Naive thymus-derived CD8-positive, alpha-beta T cell (primary cell): ENCODE data around the gene ACTBL2. TPM values are rescaled to one million over a fixed set of nuclear protein-coding genes. Genes with fewer than 3 reads are reported as not detected.

Experiments used
- ATAC-seq, 2 donors: fragments of 150-1000 bp; cut with Tn5 transposase in 1 of 2; sonication (Bioruptor Pico), chemical (Tn5 transposase) in 1 of 2; 1 replicate in 1 of 2; 2 replicates in 1 of 2; pipeline ENCODE4 v1.10.0; 2021; ENCODE audit warnings: mild to moderate bottlenecking in 2 of 2, moderate library complexity in 2 of 2
- POLR2A ChIA-PET: fragments of 350-600 bp; sonication (Branson Sonifier 250); formaldehyde crosslinking; loops from one replicate; lab custom pipeline; 2021; ENCODE audit warnings: antibody characterized with exemption; lab: Charles Lee
- DNase-seq, 10 donors: peaks; one replicate each; pipeline versions ENCODE4 v3.0.0 to v3.0.0-alpha.2; 2020 to 2022
- H3K27ac Mint-ChIP-seq, 10 donors: one replicate each; pipeline ENCODE4 v1.8.0; 2020 to 2022; ENCODE audit warnings: mild to moderate bottlenecking in 10 of 10, mixed read lengths in 10 of 10, moderate library complexity in 4 of 10, inconsistent platforms in 1 of 10
- H3K27me3 Mint-ChIP-seq, 5 donors: one replicate each; pipeline ENCODE4 v1.8.0; 2021 to 2022; ENCODE audit warnings: mixed read lengths in 5 of 5
- H3K36me3 Mint-ChIP-seq, 3 donors: one replicate each; pipeline ENCODE4 v1.8.0; 2020 to 2022; ENCODE audit warnings: mixed read lengths in 3 of 3, mild to moderate bottlenecking in 2 of 3, inconsistent platforms in 1 of 3
- H3K4me1 Mint-ChIP-seq, 4 donors: one replicate each; pipeline ENCODE4 v1.8.0; 2021 to 2022; ENCODE audit warnings: mixed read lengths in 4 of 4
- H3K4me3 Mint-ChIP-seq, 10 donors: one replicate each; pipeline ENCODE4 v1.8.0; 2020 to 2022; ENCODE audit warnings: mild to moderate bottlenecking in 10 of 10, mixed read lengths in 10 of 10, moderate library complexity in 6 of 10, inconsistent platforms in 1 of 10
- H3K9me3 Mint-ChIP-seq, 9 donors: one replicate each; pipeline ENCODE4 v1.8.0; 2020 to 2022; ENCODE audit warnings: mixed read lengths in 9 of 9, mild to moderate bottlenecking in 3 of 9, inconsistent platforms in 1 of 9, moderate library complexity in 1 of 9
- polyA plus RNA-seq, 3 donors: library from polyadenylated mRNA; unstranded; fragments of 300-500 nt; fragmentation: Illumina TruSeq; gene quantifications; one replicate each; pipeline ENCODE4 v1.2.3, GENCODE V29; 2021
- total RNA-seq, 8 experiments: library from RNA in 2 of 8; stranded (reverse) in 2 of 8; gene quantifications; one replicate each; pipeline ENCODE4 v1.2.3 and lab custom pipeline; 2021 to 2026

The ACTBL2 gene
- total and polyA plus RNA-seq, 5 experiments from 2014 or later, result not detected

GRCh38 chr5:57441557-57441956, 41.1 kb downstream of the ACTBL2 start:
- peaks cover 2 to 33% (median 7%) of the 10 kb centered on the region in 5 donors for H3K27me3 Mint-ChIP-seq
- H3K9me3 Mint-ChIP-seq, result no peaks in the 10 kb centered on the region
- ATAC-seq (no peak), DNase-seq (no peak)
- H3K4me1 Mint-ChIP-seq, result no peaks in the 10 kb centered on the region
- no peak overlapping the region for H3K4me3 Mint-ChIP-seq
- POLR2A ChIA-PET, result no interaction called here
- H3K36me3 Mint-ChIP-seq, result no peaks in the 10 kb centered on the region
- H3K27ac Mint-ChIP-seq, result no peak overlapping the region

- no peak overlapping the region for H3K27ac Mint-ChIP-seq
- no peaks in the 10 kb centered on the region for H3K4me1 Mint-ChIP-seq
- POLR2A ChIA-PET, result no interaction called here
- no peak for DNase-seq
- H3K36me3 Mint-ChIP-seq, result no peaks in the 10 kb centered on the region
- no peaks in the 10 kb centered on the region for H3K9me3 Mint-ChIP-seq
- no peak overlapping the region for H3K4me3 Mint-ChIP-seq
- no peak for ATAC-seq
- H3K27me3 Mint-ChIP-seq, result peaks cover 0 to 24% (median 4%) of the 10 kb centered on the region in 5 donors
Observed at GRCh38 chr5:57439601-57440000, 43.0 kb downstream of the ACTBL2 start.

GRCh38 chr5:57437976-57438805, 44.4 kb downstream of the ACTBL2 start:
- ATAC-seq (no peak), DNase-seq (no peak)
- Mint-ChIP-seq H3K27ac (no peak overlapping the region), H3K36me3 (no peaks in the 10 kb centered on the region), H3K27me3 (peaks cover 0 to 20% (median 4%) of the 10 kb centered on the region in 5 donors), H3K4me3 (no peak overlapping the region), H3K4me1 (no peaks in the 10 kb centered on the region), H3K9me3 (no peaks in the 10 kb centered on the region)
- POLR2A ChIA-PET, result no interaction called here

GRCh38 chr5:57436586-57436985, 46.0 kb downstream of the ACTBL2 start:
- ATAC-seq, result no peak
- no peak overlapping the region for H3K4me3 Mint-ChIP-seq
- peaks cover 0 to 20% (median 4%) of the 10 kb centered on the region in 5 donors for H3K27me3 Mint-ChIP-seq
- POLR2A ChIA-PET, result no interaction called here
- no peaks in the 10 kb centered on the region for H3K9me3 Mint-ChIP-seq
- DNase-seq, result no peak
- no peak overlapping the region for H3K27ac Mint-ChIP-seq
- H3K4me1 Mint-ChIP-seq, result no peaks in the 10 kb centered on the region
- H3K36me3 Mint-ChIP-seq, result no peaks in the 10 kb centered on the region

GRCh38 chr5:57435701-57436134, 46.9 kb downstream of the ACTBL2 start:
- peaks cover 0 to 20% (median 1%) of the 10 kb centered on the region in 5 donors for H3K27me3 Mint-ChIP-seq
- no peaks in the 10 kb centered on the region for H3K9me3 Mint-ChIP-seq
- H3K27ac Mint-ChIP-seq, result no peak overlapping the region
- no peak overlapping the region for H3K4me3 Mint-ChIP-seq
- POLR2A ChIA-PET, result no interaction called here
- no peak for DNase-seq
- no peak for ATAC-seq
- no peaks in the 10 kb centered on the region for H3K4me1 Mint-ChIP-seq
- H3K36me3 Mint-ChIP-seq, result no peaks in the 10 kb centered on the region

GRCh38 chr5:57434683-57435082, 47.9 kb downstream of the ACTBL2 start:
- H3K9me3 Mint-ChIP-seq, result no peaks in the 10 kb centered on the region
- POLR2A ChIA-PET, result no interaction called here
- H3K27ac Mint-ChIP-seq, result no peak overlapping the region
- H3K36me3 Mint-ChIP-seq, result no peaks in the 10 kb centered on the region
- no peak for DNase-seq
- H3K4me3 Mint-ChIP-seq, result no peak overlapping the region
- peaks cover 0 to 16% (median 1%) of the 10 kb centered on the region in 5 donors for H3K27me3 Mint-ChIP-seq
- no peak for ATAC-seq
- H3K4me1 Mint-ChIP-seq, result no peaks in the 10 kb centered on the region

- Mint-ChIP-seq H3K36me3 (no peaks in the 10 kb centered on the region), H3K4me1 (no peaks in the 10 kb centered on the region), H3K27ac (no peak overlapping the region), H3K4me3 (no peak overlapping the region), H3K9me3 (no peaks in the 10 kb centered on the region), H3K27me3 (peaks cover under 1 to 13% (median 3%) of the 10 kb centered on the region in 5 donors)
- DNase-seq (no peak), ATAC-seq (no peak)
- POLR2A ChIA-PET, result no interaction called here
Observed at GRCh38 chr5:57434227-57434640, 48.4 kb downstream of the ACTBL2 start.

- Mint-ChIP-seq H3K36me3 (no peaks in the 10 kb centered on the region), H3K9me3 (no peaks in the 10 kb centered on the region), H3K27me3 (peaks cover 3 to 19% (median 7%) of the 10 kb centered on the region in 5 donors), H3K27ac (no peak overlapping the region), H3K4me3 (no peak overlapping the region), H3K4me1 (no peaks in the 10 kb centered on the region)
- POLR2A ChIA-PET, result no interaction called here
- DNase-seq, result no peak
- ATAC-seq, result no peak
Observed at GRCh38 chr5:57432876-57433275, 49.7 kb downstream of the ACTBL2 start.

GRCh38 chr5:57431759-57432158, 50.9 kb downstream of the ACTBL2 start:
- no peaks in the 10 kb centered on the region for H3K4me1 Mint-ChIP-seq
- H3K27ac Mint-ChIP-seq, result no peak overlapping the region
- no peaks in the 10 kb centered on the region for H3K9me3 Mint-ChIP-seq
- no peak for ATAC-seq
- H3K27me3 Mint-ChIP-seq, result peaks cover 0 to 16% (median 3%) of the 10 kb centered on the region in 5 donors
- no peak overlapping the region for H3K4me3 Mint-ChIP-seq
- H3K36me3 Mint-ChIP-seq, result no peaks in the 10 kb centered on the region
- no peak for DNase-seq
- POLR2A ChIA-PET, result no interaction called here
